GM19455 (cell line): Measurements from ENCODE around the gene SOS1.
"Not testable (repeated sequence)": the region's sequence is repeated elsewhere in the genome, so short reads cannot be mapped to it uniquely, and the experiment has no call there.

Source experiments
- ATAC-seq: cut with Tn5 transposase; IDR thresholded peaks from one replicate; pipeline ENCODE4 v1.9.1; 2021; ENCODE audit not compliant: unreplicated experiment

The SOS1 gene

GRCh38 chr2:38977047-38977446 is 143.8 kb downstream of the SOS1 start:
- no peak for ATAC-seq

- no peak for ATAC-seq
Observed at GRCh38 chr2:38975042-38975441, 145.8 kb downstream of the SOS1 start.

GRCh38 chr2:38973266-38973665 is 147.6 kb downstream of the SOS1 start:
- no peak for ATAC-seq

GRCh38 chr2:38971377-38971776 is 149.5 kb downstream of the SOS1 start:
- no peak for ATAC-seq

- ATAC-seq: no peak
Observed at GRCh38 chr2:38968021-38968420, 152.8 kb downstream of the SOS1 start.

- no peak for ATAC-seq
Observed at GRCh38 chr2:38966678-38967077, 154.2 kb downstream of the SOS1 start.

- ATAC-seq: no peak
Observed at GRCh38 chr2:38966006-38966405, 154.8 kb downstream of the SOS1 start.

- no peak for ATAC-seq
Observed at GRCh38 chr2:38960609-38961320, 160.1 kb downstream of the SOS1 start.

- ATAC-seq: no peak
Observed at GRCh38 chr2:38959938-38960608, 160.8 kb downstream of the SOS1 start.

- ATAC-seq: no peak
Observed at GRCh38 chr2:38959466-38959865, 161.4 kb downstream of the SOS1 start.

- no peak for ATAC-seq
Observed at GRCh38 chr2:38957972-38958371, 162.9 kb downstream of the SOS1 start.

- no peak for ATAC-seq
Observed at GRCh38 chr2:38951766-38952165, 169.1 kb downstream of the SOS1 start.

- no peak for ATAC-seq
Observed at GRCh38 chr2:38948995-38949394, 171.9 kb downstream of the SOS1 start.

- no peak for ATAC-seq
Observed at GRCh38 chr2:38948387-38948882, 172.4 kb downstream of the SOS1 start.

GRCh38 chr2:38947241-38948239 is 173.3 kb downstream of the SOS1 start:
- peak; percentile 80 for ATAC-seq

- no peak for ATAC-seq
Observed at GRCh38 chr2:38945911-38946310, 174.9 kb downstream of the SOS1 start.

- ATAC-seq: no peak
Observed at GRCh38 chr2:38945372-38945771, 175.5 kb downstream of the SOS1 start.

- ATAC-seq: no peak
Observed at GRCh38 chr2:38943784-38944183, 177.1 kb downstream of the SOS1 start.

GRCh38 chr2:38940746-38941145 is 180.1 kb downstream of the SOS1 start:
- no peak for ATAC-seq

GRCh38 chr2:38937548-38937947 is 183.3 kb downstream of the SOS1 start:
- ATAC-seq: no peak

- not testable (repeated sequence) for ATAC-seq
Observed at GRCh38 chr2:38936516-38936915, 184.3 kb downstream of the SOS1 start.
